ENCODE data around the gene F12.

F12 gene

GRCh38 chr5:177409043-177409801 is at the start of gene F12:
Gene F12, minus strand, starts transcription at chr5:177409564. Its CDS starts 37 bp downstream, at chr5:177409527.
- no peak for DNase-seq (ENCODE audit: low read depth in 1 of 2, low spot score in 1 of 2)

GRCh38 chr5:177458912-177459350 is 49.6 kb upstream of the F12 start:
- no peak for DNase-seq (ENCODE audit: low read depth in 1 of 2, low spot score in 1 of 2)

- no peak for DNase-seq (ENCODE audit: low read depth in 1 of 2, low spot score in 1 of 2)
Measured at GRCh38 chr5:177457852-177458681, 48.7 kb upstream of the F12 start.

- no peak for DNase-seq (ENCODE audit: low read depth in 1 of 2, low spot score in 1 of 2)
Measured at GRCh38 chr5:177456976-177457851, 47.9 kb upstream of the F12 start.

- DNase-seq (ENCODE audit: low read depth in 1 of 2, low spot score in 1 of 2) = no peak
Measured at GRCh38 chr5:177456591-177456964, 47.2 kb upstream of the F12 start.

GRCh38 chr5:177455661-177456590 is 46.6 kb upstream of the F12 start:
- peak; percentile 95 for DNase-seq (ENCODE audit: low read depth in 1 of 2, low spot score in 1 of 2)

GRCh38 chr5:177455036-177455660 is 45.8 kb upstream of the F12 start:
- peak; percentile 87 to 89 for DNase-seq (ENCODE audit: low read depth in 1 of 2, low spot score in 1 of 2)

- DNase-seq (ENCODE audit: low read depth in 1 of 2, low spot score in 1 of 2) = peak; percentile 84 to 94
Measured at GRCh38 chr5:177454397-177455035, 45.2 kb upstream of the F12 start.

- DNase-seq (ENCODE audit: low read depth in 1 of 2, low spot score in 1 of 2) = no peak
Measured at GRCh38 chr5:177453852-177454396, 44.6 kb upstream of the F12 start.

GRCh38 chr5:177452688-177453638 is 43.6 kb upstream of the F12 start:
- DNase-seq (ENCODE audit: low read depth in 1 of 2, low spot score in 1 of 2) = no peak

GRCh38 chr5:177450667-177451424 is 41.5 kb upstream of the F12 start:
- DNase-seq (ENCODE audit: low read depth in 1 of 2, low spot score in 1 of 2) = no peak

GRCh38 chr5:177449140-177450061 is 40.0 kb upstream of the F12 start:
- DNase-seq (ENCODE audit: low read depth in 1 of 2, low spot score in 1 of 2) = no peak

GRCh38 chr5:177448244-177448950 is 39.0 kb upstream of the F12 start:
- DNase-seq (ENCODE audit: low read depth in 1 of 2, low spot score in 1 of 2) = no peak

- no peak for DNase-seq (ENCODE audit: low read depth in 1 of 2, low spot score in 1 of 2)
Measured at GRCh38 chr5:177447611-177448243, 38.4 kb upstream of the F12 start.

- DNase-seq (ENCODE audit: low read depth in 1 of 2, low spot score in 1 of 2) = peak in 1 of 2 donors; percentile 55
Measured at GRCh38 chr5:177447066-177447610, 37.8 kb upstream of the F12 start.

Data from activated CD4-positive, alpha-beta T cell treated with anti-CD3 and anti-CD28 coated beads, Interleukin-2, amount 50 U/mL, for 24 hours (primary cell).